GM23248 (cell line): ENCODE results near the gene AKAP11.

Experiments
- EZH2 ChIP-seq: fragments of 200-600 bp; sonication (generic); IDR thresholded peaks from 2 replicates; pipeline ENCODE4 v1.6.1; 2018; ENCODE audit warnings: antibody characterized with exemption, mild to moderate bottlenecking; ENCODE audit not compliant: insufficient read depth, poor library complexity, severe bottlenecking
- EZH2phosphoT487 ChIP-seq: fragments of 200-600 bp; sonication (generic); IDR thresholded peaks from 2 replicates; pipeline ENCODE4 v1.6.1; 2018; ENCODE audit warnings: antibody characterized with exemption, moderate library complexity, mild to moderate bottlenecking, low read depth; ENCODE audit not compliant: insufficient read depth

GRCh38 chr13:42229287-42229686 lies 42.7 kb upstream of the AKAP11 start:
- TF ChIP-seq EZH2phosphoT487 (no peak), EZH2 (no peak)
